Type B pancreatic cell (in vitro differentiated cells): ENCODE data around the gene BCL2L1. TPM values are rescaled to one million over a fixed set of nuclear protein-coding genes. Genes with fewer than 3 reads are reported as not detected.

Experiments used
- DNase-seq: peaks from one replicate; pipeline ENCODE4 v3.0.0; 2021; ENCODE audit warnings: mixed read lengths; ENCODE audit not compliant: unreplicated experiment; ENCODE audit errors: extremely low spot score
- H3K27ac Mint-ChIP-seq: 2 replicates; pipeline ENCODE4 v1.8.0; 2021; ENCODE audit warnings: mild to moderate bottlenecking, mixed read lengths
- H3K27me3 Mint-ChIP-seq: 2 replicates; pipeline ENCODE4 v1.8.0; 2021; ENCODE audit warnings: mixed read lengths
- H3K36me3 Mint-ChIP-seq: 2 replicates; pipeline ENCODE4 v1.8.0; 2021; ENCODE audit warnings: mixed read lengths
- H3K4me1 Mint-ChIP-seq: one replicate; pipeline ENCODE4 v1.8.0; 2021; ENCODE audit warnings: mixed read lengths; ENCODE audit not compliant: unreplicated experiment
- H3K4me3 Mint-ChIP-seq: 2 replicates; pipeline ENCODE4 v1.8.0; 2021; ENCODE audit warnings: mild to moderate bottlenecking, mixed read lengths
- H3K9me3 Mint-ChIP-seq: 2 replicates; pipeline ENCODE4 v1.8.0; 2021; ENCODE audit warnings: mixed read lengths
- long read RNA-seq: library from polyadenylated mRNA; unstranded; transcript quantifications from one replicate; pipeline ENCODE4 v2.0.0, GENCODE V29; 2020
- total RNA-seq: library from RNA; stranded (reverse); gene quantifications from 2 replicates; pipeline ENCODE4 v1.2.1, GENCODE V29; 2021; ENCODE audit warnings: low replicate concordance
- TF ChIP-seq, protein P1 (sequence below): fragments of 200-600 bp; sonication (generic); conservative IDR thresholded peaks from 2 replicates; pipeline ENCODE4 v1.5.0; 2021; ENCODE audit warnings: antibody characterized with exemption, mild to moderate bottlenecking

The BCL2L1 gene
- 142 and 243 TPM in 2 replicates for total RNA-seq
- long read RNA-seq, partial matches to known transcripts = 0 of 14 reads
- long read RNA-seq, other reads (novel, unspliced or antisense) = 10 of 14 reads

- peaks cover 41% of the 10 kb centered on the region for H3K36me3 Mint-ChIP-seq
- peak within 1 kb of the TSS; percentile 99 for H3K27ac Mint-ChIP-seq
- peaks cover 55% of the 10 kb centered on the region for H3K4me1 Mint-ChIP-seq
- no peaks in the 10 kb centered on the region for H3K9me3 Mint-ChIP-seq
- DNase-seq = peak; percentile 90
- H3K27me3 Mint-ChIP-seq = no peaks in the 10 kb centered on the region
- TF ChIP-seq, protein P1, sequence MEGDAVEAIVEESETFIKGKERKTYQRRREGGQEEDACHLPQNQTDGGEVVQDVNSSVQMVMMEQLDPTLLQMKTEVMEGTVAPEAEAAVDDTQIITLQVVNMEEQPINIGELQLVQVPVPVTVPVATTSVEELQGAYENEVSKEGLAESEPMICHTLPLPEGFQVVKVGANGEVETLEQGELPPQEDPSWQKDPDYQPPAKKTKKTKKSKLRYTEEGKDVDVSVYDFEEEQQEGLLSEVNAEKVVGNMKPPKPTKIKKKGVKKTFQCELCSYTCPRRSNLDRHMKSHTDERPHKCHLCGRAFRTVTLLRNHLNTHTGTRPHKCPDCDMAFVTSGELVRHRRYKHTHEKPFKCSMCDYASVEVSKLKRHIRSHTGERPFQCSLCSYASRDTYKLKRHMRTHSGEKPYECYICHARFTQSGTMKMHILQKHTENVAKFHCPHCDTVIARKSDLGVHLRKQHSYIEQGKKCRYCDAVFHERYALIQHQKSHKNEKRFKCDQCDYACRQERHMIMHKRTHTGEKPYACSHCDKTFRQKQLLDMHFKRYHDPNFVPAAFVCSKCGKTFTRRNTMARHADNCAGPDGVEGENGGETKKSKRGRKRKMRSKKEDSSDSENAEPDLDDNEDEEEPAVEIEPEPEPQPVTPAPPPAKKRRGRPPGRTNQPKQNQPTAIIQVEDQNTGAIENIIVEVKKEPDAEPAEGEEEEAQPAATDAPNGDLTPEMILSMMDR = peak; percentile 88
- peak within 1 kb of the TSS; percentile 92 for H3K4me3 Mint-ChIP-seq
Observed at GRCh38 chr20:31722257-31723068, at the start of gene BCL2L1. BCL2L1 (minus strand) TSS chr20:31722868; CDS start chr20:31722218, 650 bp downstream.

DNA sequence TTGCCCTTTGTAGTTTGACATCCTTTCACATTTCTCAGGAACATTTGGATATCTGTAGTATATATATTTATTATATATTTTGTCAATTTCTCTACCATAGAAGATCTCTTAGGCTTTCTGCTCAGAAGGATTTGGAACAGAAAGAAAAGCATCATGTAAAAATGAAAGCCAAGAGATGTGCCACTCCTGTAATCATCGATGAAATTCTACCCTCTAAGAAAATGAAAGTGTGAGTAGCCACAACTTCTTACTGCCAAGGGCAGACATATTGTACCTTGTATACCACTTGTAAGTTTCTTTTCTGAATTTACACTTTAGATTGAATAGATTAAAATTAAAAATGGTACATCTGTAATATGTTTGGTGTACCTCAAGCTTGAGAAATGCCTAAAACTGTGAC lies 47.6 kb upstream of the BCL2L1 start:
- no peaks in the 10 kb centered on the region for H3K4me1 Mint-ChIP-seq
- peaks cover 36% of the 10 kb centered on the region for H3K36me3 Mint-ChIP-seq
- H3K27ac Mint-ChIP-seq = no peak overlapping the region
- H3K9me3 Mint-ChIP-seq = no peaks in the 10 kb centered on the region
- no peak overlapping the region for H3K4me3 Mint-ChIP-seq
- TF ChIP-seq, protein P1 = no peak
- H3K27me3 Mint-ChIP-seq = no peaks in the 10 kb centered on the region
- DNase-seq = no peak

DNA sequence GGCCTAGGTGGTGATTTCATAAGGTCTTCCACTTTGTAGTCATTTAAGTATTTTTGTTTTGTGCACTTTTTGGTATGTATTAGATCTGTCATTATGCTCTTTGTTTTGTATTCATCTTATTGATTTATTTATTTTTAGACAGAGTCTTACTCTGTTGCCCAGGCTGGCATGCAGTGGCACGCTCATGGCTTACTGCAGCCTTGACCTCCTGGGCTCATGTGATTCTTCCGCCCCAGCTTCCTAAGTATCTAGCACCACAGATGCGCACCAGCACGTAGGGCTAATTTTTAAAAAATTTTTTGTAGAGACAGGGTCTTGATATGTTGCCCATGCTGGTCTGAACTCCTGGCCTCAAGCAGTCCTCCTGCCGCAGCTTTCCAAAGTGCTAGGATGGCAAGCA lies 47.0 kb upstream of the BCL2L1 start:
- H3K9me3 Mint-ChIP-seq = no peaks in the 10 kb centered on the region
- H3K4me3 Mint-ChIP-seq = no peak overlapping the region
- DNase-seq = no peak
- no peaks in the 10 kb centered on the region for H3K27me3 Mint-ChIP-seq
- TF ChIP-seq, protein P1 = no peak
- H3K4me1 Mint-ChIP-seq = no peaks in the 10 kb centered on the region
- peaks cover 35% of the 10 kb centered on the region for H3K36me3 Mint-ChIP-seq
- H3K27ac Mint-ChIP-seq = no peak overlapping the region

GRCh38 chr20:31767805-31768204 lies 45.1 kb upstream of the BCL2L1 start:
- no peak overlapping the region for H3K27ac Mint-ChIP-seq
- peaks cover 29% of the 10 kb centered on the region for H3K36me3 Mint-ChIP-seq

DNA sequence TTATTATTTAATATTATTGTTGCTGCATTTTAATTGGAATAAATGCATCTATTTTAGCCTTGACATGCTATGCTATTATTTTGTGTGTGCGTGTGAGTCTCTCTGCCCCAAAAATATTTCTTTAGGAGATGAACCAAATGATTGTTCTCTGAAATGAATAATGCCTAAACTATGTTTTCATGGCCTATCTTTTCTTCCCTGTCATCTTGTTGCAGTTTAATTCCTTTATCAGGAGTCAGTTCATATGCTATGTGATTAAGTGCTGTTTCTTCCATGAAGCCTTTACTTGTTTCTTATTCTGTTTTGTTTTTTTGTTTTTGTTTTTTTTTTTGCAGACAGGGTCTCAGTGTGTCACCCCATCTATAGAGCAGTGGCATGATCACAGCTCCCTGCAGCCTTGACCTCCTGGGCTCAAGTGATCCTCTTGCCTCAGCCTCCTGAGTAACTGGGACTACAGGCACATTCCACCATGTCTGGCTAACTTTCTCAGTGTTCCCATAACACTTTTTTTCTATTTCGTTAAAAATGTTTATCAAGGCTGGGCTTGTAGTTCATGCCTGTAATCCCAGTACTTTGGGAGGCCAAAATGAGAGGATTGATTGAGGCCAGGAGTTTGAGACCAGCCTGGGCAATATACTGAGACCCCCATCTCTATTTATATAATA lies 42.1 kb upstream of the BCL2L1 start:
- Mint-ChIP-seq H3K9me3 (no peaks in the 10 kb centered on the region), H3K4me3 (no peak overlapping the region), H3K36me3 (peaks cover 32% of the 10 kb centered on the region), H3K27me3 (no peaks in the 10 kb centered on the region), H3K4me1 (no peaks in the 10 kb centered on the region), H3K27ac (no peak overlapping the region)
- no peak for DNase-seq
- TF ChIP-seq, protein P1 = no peak

More at GRCh38 chr20:31767805-31768204, 45.1 kb upstream of the BCL2L1 start:
- no peaks in the 10 kb centered on the region for H3K27me3 Mint-ChIP-seq
- H3K4me3 Mint-ChIP-seq = no peak overlapping the region
- TF ChIP-seq, protein P1 = no peak
- no peaks in the 10 kb centered on the region for H3K9me3 Mint-ChIP-seq
- no peaks in the 10 kb centered on the region for H3K4me1 Mint-ChIP-seq
- DNase-seq = no peak
